IPS-18c (cell line): ENCODE measurements around the gene TMEM174.

ENCODE experiments used
- H3K4me3 ChIP-seq: 2 replicates; pipeline ENCODE4 v1.7.0; 2013; ENCODE audit warnings: low read depth, mild to moderate bottlenecking, low read length, moderate library complexity; ENCODE audit not compliant: insufficient read depth
- H3K9me3 ChIP-seq: one replicate; pipeline ENCODE4 v1.6.1; 2013; ENCODE audit warnings: mild to moderate bottlenecking, low read length, moderate library complexity; ENCODE audit not compliant: control insufficient read depth, insufficient read depth

TMEM174 gene, protein sequence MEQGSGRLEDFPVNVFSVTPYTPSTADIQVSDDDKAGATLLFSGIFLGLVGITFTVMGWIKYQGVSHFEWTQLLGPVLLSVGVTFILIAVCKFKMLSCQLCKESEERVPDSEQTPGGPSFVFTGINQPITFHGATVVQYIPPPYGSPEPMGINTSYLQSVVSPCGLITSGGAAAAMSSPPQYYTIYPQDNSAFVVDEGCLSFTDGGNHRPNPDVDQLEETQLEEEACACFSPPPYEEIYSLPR

GRCh38 chr5:73172951-73173350 lies at the start of gene TMEM174:
TSS of gene TMEM174 (plus strand) at chr5:73173193. CDS start at chr5:73173244, 51 bp downstream.
- Histone ChIP-seq H3K4me3 (no peak within 1 kb of the TSS), H3K9me3 (no peaks in the 10 kb centered on the region)

DNA sequence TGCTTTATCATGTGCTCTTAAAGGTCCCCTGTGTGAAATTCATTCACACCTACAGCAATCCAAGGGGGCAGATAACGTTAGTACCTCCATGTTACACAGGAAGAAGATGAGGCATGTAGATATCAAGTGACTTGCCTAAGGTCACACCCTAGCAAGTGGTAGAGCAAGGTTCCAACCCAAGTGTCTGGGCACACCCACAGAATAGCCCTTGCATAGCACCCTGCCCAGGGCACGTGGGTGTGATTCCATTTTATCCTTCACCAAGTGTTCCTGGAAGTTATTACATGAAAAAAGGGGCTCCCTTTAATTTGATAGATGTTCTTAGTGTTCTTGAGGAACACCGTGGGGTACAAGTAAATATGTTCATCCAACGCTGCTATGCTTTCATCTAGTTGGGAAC lies 47.7 kb upstream of the TMEM174 start:
- Histone ChIP-seq H3K4me3 (no peak overlapping the region), H3K9me3 (no peaks in the 10 kb centered on the region)

DNA sequence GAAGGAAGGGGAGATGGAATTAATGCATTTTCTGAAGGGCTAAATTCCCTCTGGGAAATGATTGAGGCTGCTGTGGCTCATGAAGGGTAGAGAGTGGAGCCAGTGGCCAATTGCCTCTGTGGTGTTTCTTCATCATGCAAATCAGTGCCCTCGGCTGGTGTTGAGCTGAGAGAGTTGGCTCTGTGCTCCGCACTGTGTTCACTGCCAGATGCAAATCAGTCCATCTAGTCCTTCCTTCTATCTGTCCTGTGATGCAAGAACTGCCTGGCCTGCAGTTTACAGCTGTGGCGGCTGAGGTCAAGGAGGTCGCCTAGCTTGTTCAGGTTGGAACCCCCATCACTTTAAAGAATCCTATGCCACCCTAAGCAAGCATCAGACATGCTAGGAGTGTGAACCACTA lies 46.6 kb upstream of the TMEM174 start:
- Histone ChIP-seq H3K9me3 (no peaks in the 10 kb centered on the region), H3K4me3 (no peak overlapping the region)

DNA sequence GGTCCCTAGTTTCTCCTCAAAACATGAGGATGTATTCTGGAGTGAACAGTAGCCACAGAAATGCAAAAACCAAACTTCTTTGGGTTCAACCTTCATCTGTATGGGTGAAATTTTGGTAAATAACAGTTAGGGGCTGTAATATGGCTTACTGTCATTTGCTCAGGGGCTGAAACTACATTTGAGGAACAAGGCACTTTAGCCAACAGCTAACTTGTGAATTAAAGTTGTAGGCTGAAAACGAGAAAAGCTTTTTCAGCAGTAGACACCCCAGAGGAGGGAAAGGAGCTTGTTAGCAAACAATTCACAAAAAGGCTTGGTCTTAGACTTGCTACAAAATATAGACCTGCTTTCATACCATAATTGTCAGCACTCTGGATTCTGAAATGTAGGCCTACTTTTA lies 46.0 kb upstream of the TMEM174 start:
- no peak overlapping the region for H3K4me3 ChIP-seq
- H3K9me3 ChIP-seq: no peaks in the 10 kb centered on the region

DNA sequence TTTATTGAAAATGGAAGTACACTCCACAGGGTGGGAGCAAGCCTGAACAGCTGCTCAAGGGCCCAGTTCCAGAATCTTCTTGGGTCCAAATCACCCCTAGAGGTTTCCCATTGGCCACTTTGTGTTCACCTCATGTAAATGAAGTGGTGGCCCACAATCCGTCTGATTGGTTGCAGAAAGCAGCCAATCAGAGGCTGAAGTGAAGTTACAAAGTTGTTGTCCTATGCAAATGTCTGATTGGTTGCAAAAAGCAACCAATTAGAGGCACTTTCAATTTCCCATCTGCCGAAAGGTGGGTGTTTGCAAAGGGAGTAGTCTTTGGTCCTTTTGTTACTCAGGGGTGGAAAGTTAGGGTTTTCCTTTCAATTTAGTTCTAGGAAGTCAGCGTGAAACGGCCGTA lies 43.9 kb upstream of the TMEM174 start:
- H3K4me3 ChIP-seq: no peak overlapping the region

DNA sequence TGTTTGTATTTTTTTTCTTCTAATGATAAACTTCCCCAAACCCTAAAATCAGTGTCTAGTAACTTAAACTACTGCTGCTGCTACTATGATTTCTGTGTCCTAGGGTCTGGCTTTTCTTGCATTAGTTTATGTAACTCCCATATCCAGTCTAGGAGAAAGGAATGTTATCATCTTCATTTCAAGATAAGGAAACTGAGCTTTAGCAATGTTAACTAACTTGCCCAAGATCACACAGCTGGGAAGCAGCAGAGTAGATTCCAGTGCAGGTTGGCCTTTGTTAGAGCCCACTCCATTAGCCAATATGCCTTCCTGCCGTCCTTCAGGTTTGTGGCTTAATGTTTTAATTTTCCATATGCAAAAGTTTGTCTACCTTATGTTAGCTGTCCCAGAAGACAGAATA lies 42.2 kb upstream of the TMEM174 start:
- Histone ChIP-seq H3K9me3 (no peaks in the 10 kb centered on the region), H3K4me3 (no peak overlapping the region)

More for the DNA sequence above, 43.9 kb upstream of the TMEM174 start:
- no peaks in the 10 kb centered on the region for H3K9me3 ChIP-seq

- Histone ChIP-seq H3K4me3 (no peak overlapping the region), H3K9me3 (no peaks in the 10 kb centered on the region)
Measured at GRCh38 chr5:73131711-73132425, 41.1 kb upstream of the TMEM174 start.

- H3K9me3 ChIP-seq: no peaks in the 10 kb centered on the region
- no peak overlapping the region for H3K4me3 ChIP-seq
Measured at GRCh38 chr5:73132759-73133158, 40.2 kb upstream of the TMEM174 start.

DNA sequence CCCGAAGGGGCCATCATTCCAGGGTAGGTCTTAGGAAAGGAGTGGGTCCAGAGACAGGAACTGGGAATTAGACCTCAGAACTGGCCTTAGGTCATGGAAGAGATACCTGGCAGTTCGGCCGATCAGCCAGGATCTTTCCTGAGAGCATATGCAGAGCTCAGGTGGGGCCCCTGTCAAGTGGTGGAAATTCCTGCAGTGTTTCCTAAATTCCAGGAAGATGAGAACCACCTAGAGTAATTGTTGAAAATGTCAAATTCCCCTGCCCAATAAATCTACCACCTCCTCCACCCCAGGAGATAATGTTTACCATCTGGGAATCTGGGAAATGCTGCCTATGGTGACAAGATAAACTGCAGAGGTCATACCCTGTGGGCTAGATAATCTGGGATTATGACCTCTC lies 38.0 kb upstream of the TMEM174 start:
- Histone ChIP-seq H3K9me3 (no peaks in the 10 kb centered on the region), H3K4me3 (no peak overlapping the region)

- Histone ChIP-seq H3K9me3 (no peaks in the 10 kb centered on the region), H3K4me3 (no peak overlapping the region)
Measured at GRCh38 chr5:73135429-73136054, 37.5 kb upstream of the TMEM174 start.

DNA sequence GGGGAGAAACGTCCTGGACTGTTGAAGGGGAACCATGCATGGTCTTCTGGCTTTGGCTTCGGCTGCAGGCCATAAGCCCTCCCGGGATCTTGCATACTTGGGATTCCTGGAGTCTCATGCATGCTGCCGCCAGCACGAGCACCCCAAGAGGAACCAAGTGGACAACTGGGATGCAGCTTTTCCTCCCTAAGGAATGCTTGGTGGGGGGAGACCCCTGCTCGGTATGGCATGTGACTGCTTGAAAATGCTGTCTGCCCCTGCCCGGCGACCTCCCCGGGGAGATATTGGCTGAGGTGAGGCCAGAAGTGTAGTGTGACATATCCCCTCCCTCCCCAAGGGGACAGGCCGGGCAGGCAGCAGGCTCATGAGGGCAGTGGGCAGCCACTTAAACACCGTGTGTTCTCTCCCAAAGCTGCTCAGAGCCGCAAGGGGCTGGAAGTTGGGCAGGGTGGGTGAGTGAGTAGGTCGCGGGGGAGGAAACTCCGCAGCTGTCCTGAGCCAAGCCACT lies 36.9 kb upstream of the TMEM174 start:
- no peak overlapping the region for H3K4me3 ChIP-seq
- H3K9me3 ChIP-seq: no peaks in the 10 kb centered on the region

DNA sequence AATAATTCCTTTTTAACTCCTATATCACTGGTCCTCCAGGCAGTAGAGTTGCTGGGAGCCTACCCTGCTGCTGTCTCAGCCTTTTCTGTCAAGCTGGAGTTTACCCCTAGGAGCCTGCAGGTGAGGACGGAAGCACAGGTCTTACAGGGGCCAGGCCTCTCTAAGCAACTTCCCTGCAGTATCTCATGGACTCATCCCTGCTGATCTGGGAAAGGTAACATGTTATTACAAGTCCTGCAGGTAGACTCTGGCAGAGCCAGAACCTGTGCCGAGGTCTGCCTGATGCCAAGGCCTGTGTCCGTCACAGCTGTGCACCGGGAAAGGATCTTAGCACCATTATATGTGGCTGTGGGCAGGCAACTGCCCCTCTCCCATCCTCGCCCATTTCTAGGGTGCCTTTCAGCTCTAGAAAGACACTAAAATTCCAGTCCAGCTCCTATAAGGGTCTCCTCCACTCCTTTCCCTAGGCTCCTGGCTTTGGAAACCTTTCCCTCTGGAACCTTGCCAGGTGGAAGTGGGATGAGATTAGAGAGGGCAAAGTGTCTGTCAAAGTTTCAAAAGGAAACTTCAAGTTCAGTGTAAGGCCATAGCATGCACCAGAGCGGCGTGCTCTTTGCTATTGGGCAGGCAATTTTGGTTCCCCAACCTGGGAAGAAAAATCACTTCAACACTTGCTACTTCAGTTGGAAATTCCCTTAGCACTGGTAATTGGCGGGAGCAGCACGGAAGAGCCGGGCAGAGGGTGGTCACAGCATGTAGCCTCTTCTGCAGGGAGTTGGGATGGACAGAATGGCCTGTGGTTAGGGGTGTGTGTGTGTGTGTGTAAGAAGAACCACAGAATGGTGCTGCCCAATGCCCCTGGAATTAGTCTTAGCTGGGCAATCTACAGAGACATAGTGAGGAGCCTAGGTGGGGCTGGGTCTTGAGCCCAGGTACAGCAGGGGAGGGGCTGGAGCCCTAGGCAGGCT lies 35.1 kb upstream of the TMEM174 start:
- no peak overlapping the region for H3K4me3 ChIP-seq
- H3K9me3 ChIP-seq: no peaks in the 10 kb centered on the region

GRCh38 chr5:73139485-73139884 lies 33.5 kb upstream of the TMEM174 start:
- H3K4me3 ChIP-seq: no peak overlapping the region

DNA sequence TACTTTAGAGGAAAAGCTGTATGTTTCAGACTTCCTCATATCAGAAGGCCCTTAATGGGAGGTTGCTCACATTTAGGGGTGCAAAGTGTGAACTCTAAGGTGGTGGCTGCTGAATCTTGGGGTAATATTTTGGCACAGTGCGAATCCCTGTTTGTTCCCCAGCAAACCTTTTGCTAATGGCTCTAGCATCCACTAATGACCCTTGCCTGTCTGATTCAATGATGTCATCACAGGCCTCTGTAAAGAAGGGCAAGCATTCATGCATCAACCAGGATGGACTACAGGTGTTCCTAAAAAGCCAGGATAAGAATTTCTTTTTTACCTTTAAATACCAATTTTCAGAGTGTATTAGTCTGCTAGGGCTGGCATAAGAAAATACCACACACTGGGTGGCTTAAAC lies 32.2 kb upstream of the TMEM174 start:
- Histone ChIP-seq H3K9me3 (peaks cover 4% of the 10 kb centered on the region), H3K4me3 (no peak overlapping the region)

More at GRCh38 chr5:73139485-73139884, 33.5 kb upstream of the TMEM174 start:
- peaks cover 3% of the 10 kb centered on the region for H3K9me3 ChIP-seq

GRCh38 chr5:73142035-73142434 lies 31.0 kb upstream of the TMEM174 start:
- Histone ChIP-seq H3K4me3 (no peak overlapping the region), H3K9me3 (peaks cover 4% of the 10 kb centered on the region)

DNA sequence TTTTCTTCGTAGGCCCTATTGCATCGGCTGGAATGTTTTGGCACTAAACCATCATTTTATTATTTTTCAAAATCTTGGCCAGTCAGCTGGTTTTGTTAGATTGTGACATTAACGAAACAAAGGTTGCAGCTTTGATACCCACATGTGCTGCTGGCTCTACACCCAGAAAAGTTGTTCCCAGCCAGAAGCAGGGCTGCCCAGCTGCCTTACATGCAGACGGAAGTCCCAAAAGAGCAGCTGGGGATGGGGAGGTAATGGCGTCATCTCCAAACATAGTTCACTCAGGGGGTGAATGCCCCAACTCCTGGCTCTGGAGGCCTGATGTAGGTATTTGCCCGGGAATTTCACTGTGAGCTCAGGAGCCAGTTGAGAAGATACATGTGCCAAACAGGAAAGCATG lies 29.3 kb upstream of the TMEM174 start:
- peaks cover 4% of the 10 kb centered on the region for H3K9me3 ChIP-seq
- H3K4me3 ChIP-seq: no peak overlapping the region

- H3K9me3 ChIP-seq: no peaks in the 10 kb centered on the region
- H3K4me3 ChIP-seq: no peak overlapping the region
Measured at GRCh38 chr5:73149540-73149939, 23.5 kb upstream of the TMEM174 start.
